LNCAP (cell line): ENCODE measurements around the gene CTSZ.

Source experiments
- CTCF ChIP-seq: fragments of 450-650 bp; IDR thresholded peaks from 2 replicates; pipeline ENCODE4 v1.5.1; 2017; ENCODE audit warnings: mild to moderate bottlenecking

Gene CTSZ

GRCh38 chr20:58990651-58991445 is 16.2 kb downstream of the CTSZ start:
- TF ChIP-seq CTCF = no peak

GRCh38 chr20:58989196-58989595 is 17.9 kb downstream of the CTSZ start:
- no peak for TF ChIP-seq CTCF

DNA sequence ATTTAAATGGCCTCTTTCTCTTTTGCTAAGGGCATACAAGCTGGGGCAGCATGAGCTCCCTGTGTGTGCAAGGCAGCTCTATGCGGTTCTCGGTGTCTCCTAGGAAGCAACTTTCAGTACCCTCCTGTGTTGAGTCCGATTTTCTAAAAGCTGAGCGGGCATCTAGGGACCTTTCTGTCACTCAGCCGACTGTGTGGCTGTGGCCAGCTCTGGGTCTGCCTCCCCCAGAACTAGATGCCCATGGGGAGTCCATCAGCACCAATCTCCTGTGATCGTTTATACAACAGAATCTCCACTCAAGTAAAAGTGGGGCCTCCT is 18.5 kb downstream of the CTSZ start:
- no peak for TF ChIP-seq CTCF

GRCh38 chr20:58987790-58988564 is 19.1 kb downstream of the CTSZ start:
- no peak for TF ChIP-seq CTCF

- no peak for TF ChIP-seq CTCF
Observed at GRCh38 chr20:58986968-58987517, 20.0 kb downstream of the CTSZ start.

DNA sequence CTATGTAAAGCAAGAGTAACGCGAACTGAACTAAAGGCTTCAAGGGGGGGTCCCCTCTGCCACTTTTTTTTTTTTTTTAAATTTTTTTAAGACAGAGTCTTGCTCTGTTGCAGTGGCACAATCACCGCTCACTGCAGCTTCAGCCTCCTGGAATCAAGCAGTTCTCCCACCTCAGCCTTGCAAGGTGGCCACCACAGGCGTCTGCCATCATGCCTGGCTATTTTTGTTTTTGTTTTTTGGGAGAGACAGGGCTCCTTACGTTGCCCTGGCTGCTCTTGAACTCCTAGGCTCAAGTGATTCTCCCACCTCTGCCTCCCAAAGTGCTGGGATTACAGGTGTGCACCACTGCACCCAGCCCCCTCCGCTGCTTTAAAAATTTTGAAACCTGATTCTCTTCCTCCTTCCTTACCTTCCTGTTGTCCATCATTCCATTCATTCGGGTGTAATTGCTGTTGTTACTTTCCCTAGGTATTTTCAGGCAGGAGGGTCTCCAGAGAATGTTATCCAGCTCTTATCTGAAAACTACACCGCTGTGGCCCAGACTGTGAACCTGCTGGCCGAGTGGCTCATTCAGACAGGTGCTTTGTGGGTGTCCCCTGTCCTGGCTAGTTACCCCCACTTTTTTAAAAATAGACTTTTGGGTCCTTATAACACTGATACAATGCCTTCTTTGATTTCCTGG is 20.6 kb downstream of the CTSZ start:
- TF ChIP-seq CTCF = no peak

DNA sequence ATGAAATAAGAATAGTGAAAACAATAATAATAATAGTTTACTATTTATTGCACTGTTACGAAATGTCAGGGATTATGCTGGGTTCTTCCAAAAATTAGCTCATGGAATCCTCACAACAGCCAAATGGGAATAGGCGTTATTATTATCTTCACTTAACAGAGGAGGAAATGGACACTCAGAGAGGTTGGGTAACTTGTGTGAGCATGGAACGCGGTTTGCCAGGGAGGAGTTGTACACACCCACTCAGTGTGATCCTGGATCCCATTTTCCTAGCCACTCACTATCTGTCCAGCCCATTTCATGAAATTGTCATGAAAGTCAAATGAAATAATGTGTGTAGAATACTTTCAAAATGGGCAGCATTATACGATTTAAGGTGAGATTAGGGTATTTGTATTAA is 21.4 kb downstream of the CTSZ start:
- TF ChIP-seq CTCF = no peak
